GM12872 (cell line): ENCODE measurements around the gene PPARA.

Experiments
- CTCF ChIP-seq: IDR thresholded peaks from 3 replicates; pipeline ENCODE4 v1.5.1; 2011; ENCODE audit warnings: low read depth, mild to moderate bottlenecking, low read length, moderate library complexity; ENCODE audit not compliant: insufficient read depth

PPARA gene

GRCh38 chr22:46125816-46126765, 24.2 kb upstream of the PPARA start:
- TF ChIP-seq CTCF = no peak

GRCh38 chr22:46126853-46127385, 23.4 kb upstream of the PPARA start:
- TF ChIP-seq CTCF = no peak

- no peak for TF ChIP-seq CTCF
These were observed 22.8 kb upstream of the PPARA start for GRCh38 chr22:46127556-46127955.

- TF ChIP-seq CTCF = no peak
These were observed 21.7 kb upstream of the PPARA start for GRCh38 chr22:46128606-46129005.

- TF ChIP-seq CTCF = no peak
These were observed 20.8 kb upstream of the PPARA start for GRCh38 chr22:46129390-46130041.

GRCh38 chr22:46131151-46131587, 19.2 kb upstream of the PPARA start:
- peak; percentile 40; the same call in 2 of the 3 replicates for TF ChIP-seq CTCF
